NCI-H146 (cell line): ENCODE results near the gene ATP2C2.
"Not testable (repeated sequence)": the region's sequence is repeated elsewhere in the genome, so short reads cannot be mapped to it uniquely, and the experiment has no call there.

Experiments
- DNase-seq: peaks from one replicate; lab custom pipeline; 2025; lab: John Stamatoyannopoulos, UW

Gene ATP2C2

DNA sequence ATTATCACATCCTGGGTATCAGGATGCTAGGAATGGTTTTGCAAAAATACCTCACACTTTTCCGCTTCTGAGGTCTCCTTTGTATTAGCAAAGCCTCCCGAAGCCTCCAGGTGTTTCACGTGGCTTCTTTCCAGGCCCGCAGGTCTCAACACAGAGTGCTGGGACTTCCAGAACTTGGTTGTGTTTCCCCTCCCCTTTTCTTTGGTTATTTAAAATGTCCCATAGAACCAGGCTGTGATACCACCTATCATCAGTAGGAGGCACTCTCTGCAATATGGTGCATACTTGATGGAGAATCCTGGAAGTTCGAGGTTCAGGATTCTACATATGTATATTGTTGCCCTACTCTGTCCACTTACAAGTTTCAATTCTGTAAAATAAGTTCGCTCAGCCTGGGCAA, 28.8 kb downstream of the ATP2C2 start:
- DNase-seq = no peak

DNA sequence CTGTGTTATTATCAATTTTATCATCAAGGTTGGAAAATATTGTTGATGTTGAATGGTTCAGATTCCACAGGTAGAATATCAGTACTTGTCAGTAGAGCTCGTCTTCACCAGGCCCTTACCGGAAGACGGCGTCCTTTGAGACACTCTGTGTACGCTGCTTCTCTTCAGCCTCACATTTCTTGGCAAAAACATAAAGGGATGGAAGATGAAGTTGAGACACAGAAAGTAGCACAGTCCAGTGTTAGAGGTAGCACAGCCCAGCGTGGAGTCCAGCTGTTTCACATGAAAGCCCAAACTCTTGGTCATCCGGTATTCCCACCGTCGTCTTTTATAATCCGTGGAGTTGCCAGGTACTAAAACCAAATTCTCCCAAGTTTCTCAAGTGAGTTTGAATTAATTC, 30.4 kb downstream of the ATP2C2 start:
- DNase-seq = no peak

DNA sequence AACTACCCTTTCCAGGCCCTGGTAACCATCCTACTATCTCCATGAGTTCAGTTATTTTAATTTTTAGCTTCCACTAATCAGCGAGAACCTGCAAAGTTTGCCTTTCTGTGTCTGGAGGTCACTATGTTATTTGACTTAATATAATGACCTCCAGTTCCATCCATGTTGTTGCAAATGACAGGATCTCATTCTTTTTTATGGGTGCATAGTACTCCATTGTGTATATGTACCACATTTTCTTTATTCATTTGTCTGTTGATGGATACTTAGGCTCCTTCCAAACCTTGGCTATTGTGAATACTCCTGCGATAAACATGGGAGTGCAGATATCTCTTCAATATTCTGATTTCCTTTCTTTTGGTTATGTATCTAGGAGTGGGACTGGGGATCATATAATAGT, 31.6 kb downstream of the ATP2C2 start:
- not testable (repeated sequence) for DNase-seq

DNA sequence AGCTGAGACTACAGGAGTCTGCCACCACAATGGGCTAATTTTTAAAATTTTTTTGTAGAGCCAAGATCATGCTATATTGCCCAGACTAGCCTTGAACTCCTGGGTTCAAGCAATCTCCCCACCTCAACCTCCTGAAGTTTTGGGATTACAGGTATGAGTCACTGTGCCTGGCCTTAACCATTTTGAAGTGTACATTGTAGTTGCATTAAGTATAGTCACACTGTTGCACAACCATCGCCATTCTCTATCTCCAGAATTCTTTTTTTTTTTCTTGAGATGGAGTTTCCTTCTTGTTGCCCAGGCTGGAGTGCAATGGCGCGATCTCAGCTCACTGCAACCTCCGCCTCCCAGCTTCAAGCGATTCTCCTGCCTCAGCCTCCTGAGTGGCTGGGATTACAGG, 35.1 kb downstream of the ATP2C2 start:
- not testable (repeated sequence) for DNase-seq

DNA sequence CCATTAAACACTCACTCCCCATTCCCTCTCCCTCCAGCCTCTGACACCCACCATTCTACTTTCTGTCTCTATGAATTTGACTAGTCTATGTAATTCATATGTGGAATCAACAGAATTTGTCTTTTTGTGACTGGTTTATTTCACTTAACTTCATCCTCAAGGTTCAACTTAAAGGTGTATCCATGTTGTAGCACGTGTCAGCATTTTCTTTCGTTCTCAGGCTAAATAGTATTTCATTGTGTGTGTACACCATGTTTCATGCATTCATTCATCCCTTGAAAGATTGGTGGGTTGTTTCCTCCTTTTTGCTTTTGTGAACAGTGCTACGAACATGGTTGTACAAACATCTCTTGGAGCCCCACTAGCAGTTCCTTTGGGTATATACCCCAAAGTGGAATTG, 36.0 kb downstream of the ATP2C2 start:
- DNase-seq = no peak

DNA sequence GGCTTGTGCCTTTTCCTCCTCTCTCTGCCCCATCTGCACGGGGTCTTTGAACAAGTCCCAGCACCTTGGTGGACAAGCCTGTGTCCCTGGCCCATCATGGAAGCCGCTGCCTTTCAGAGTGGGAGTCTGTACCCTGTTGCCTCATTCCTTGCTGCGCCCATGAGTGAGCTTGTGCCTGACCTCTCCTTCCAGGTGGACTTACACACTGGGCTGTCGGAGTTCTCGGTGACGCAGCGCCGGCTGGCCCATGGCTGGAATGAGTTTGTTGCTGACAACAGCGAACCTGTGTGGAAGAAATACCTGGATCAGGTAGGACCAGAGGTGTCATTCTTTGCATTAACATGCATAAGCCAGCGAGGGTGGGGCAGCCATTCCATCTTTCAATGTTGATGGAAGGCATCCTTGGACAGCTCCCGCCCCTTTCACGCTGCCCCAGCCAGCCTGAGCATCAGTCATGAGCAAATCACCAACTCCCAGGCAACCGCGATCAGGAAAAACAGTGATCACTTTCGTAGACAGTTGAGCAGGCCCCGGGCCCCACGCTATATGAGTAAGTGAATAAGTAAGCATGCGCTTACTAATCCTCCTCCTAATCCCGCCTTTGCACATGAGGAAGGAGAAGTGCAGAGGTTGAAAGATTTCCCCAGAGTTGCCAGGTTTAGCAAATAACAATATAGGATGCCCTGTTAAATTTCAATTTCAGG, 36.8 kb downstream of the ATP2C2 start:
- no peak for DNase-seq

DNA sequence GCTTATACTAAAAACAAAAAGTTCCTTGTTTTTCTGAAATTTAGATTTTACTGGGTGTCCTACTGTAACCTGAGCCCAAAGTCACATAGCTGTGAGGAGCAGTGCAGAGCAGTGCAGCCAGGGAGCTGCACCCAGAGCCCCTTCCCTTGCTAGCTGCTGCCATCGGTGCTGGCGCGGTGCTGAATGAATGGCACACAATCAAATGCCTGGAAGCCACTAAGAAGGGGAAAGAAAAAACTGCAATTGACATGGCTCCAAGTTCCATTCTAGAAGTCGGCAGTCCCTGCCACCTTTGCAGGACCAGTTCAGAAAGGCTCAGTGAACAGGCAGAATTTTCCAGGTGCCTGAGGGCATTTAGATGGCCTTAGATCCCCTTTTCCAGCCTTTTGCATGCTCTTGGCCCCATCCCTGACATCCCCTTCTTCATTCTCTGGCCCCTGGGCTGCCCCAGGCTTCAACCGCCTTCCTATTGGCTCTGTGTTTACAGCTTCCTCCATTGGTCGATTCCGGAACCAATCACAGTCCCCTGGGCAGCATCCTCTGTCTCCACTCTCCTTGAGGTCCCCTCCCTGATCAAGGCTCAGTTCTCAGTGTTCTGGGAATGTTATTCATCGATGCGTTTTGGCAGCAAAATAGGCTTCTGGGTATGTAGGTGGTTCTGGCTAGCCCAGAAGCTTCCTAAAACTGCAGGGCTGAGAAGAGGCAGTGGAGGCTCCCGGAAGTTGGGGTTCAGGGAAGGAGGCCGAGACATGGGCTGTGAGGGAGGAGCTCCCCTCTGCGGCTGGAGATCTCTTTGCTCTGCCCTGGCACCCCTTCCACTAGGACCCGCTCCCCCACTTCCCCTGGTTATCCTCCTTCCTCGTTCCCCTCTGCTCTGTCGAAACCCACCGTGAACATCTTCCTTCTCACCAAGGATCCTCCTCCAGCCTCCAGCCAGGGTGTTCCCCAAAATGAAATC, 37.9 kb downstream of the ATP2C2 start:
- no peak for DNase-seq

DNA sequence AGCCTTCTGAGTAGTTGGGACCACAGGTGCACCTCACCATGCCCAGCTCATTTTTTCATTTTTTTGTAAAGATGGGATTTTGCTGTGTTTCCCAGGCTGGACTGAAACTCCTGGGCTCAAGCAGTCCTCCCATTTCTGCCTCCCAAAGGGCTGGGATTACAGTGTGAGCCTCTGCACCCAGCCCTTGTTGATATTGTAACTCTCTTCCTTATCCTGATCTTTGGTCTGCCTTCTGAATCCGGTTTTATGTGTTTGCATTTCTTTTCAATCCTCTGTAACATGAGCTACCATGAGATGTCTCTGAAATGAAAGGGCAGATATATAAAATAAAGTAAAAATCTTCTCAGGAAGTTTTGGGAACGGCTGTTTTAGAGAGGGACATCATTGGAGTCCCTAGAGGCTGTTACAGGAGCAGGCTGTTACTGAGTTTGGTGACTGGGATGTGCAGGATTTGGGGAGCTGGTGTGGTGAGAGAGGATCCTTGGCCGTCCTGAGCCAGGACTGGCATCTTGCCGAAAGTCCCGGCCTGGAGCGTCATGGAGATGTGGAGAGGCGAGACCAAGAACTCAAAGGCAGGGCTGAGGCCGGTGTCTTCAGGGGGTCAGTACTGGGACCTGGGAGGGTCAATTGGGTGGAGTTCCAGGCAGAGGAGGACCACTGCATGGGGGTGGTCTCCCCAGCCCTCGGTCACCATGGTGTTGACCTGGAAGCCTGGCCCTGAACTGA, 39.4 kb downstream of the ATP2C2 start:
- no peak for DNase-seq

DNA sequence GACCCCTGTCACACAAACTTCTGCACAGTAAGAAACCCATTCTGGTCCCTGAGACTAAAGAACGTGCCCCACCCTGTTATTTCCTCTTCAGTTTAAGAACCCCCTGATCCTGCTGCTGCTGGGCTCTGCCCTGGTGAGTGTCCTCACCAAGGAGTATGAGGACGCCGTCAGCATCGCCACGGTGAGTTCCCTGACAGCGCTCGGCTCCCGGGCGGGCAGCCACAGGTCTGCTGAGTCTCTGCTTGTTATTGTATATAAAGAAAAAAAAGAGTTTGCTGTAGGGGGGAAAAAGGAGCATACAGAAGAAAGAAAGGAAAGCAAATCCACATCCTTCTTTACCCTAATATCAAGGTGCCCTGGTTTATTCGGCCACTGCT, 40.0 kb downstream of the ATP2C2 start:
- no peak for DNase-seq

DNA sequence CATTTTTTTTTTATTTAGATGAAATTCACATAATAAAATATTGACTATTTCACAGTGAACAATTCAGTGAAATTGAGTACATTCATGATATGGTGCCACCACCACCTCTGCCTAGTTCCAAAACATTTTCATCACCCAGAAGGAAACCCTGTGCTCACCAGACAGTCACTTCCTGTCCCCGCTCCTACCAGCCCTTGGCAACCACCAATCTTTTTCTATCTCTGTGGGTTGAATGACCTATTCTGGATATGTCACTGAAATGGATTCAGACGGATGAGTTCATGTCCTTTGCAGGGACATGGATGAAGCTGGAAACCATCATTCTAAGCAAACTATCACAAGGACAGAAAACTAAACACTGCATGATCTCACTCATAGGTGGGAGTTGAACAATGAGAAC, 40.5 kb downstream of the ATP2C2 start:
- no peak for DNase-seq

DNA sequence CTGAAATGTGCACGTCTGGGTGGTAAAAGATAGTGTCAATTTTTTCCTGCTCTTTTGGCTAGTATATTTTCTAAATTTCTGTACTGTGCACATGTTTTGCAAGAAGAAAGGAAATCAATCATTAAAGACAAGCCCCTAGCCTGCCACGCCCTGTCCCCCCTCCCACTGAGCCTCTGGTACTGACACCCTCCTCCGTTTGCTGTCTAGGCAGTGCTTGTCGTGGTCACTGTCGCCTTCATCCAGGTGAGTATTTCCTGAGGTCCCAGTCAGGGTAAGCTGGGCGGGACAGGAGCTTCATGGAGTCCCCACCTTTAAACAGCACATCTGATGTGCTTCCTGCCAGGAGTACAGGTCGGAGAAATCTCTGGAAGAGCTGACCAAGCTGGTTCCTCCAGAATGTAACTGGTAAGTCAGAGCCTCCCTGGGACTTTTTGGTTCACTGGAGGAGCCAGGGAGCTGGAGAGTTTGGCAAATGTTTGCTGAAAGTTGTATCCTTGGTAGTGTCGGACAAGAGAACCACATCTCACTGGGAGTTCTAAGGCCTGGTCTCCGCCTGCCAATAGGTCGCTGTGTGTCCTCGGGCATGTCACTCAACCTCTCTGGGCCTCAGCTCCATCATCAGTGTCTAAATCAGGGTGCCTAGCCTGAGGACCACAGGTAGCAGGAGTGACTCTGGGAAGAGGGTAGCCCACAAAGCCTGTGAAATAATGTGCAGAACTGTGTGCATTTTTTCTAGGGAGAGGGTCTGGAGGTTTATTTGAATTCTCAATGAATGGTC, 42.2 kb downstream of the ATP2C2 start:
- DNase-seq = no peak

DNA sequence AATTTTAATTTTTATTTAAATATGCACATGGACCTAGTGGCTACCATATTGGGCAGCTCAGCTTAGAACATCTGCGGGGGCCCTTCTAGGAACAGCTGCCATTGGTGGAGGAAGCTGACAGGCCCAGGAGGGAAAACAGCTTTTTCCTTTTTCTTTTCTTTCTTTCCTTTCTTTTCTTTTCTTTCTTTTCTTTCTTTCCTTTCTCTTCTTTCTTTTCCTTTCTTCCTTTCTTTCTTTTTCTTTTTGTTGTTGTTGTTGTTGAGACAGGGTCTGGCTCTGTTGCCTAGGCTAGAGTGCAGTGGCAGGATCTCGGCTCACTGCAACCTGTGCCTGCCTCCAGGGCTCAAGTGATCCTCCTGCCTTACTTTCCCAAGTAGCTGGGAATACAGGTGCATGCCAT, 43.4 kb downstream of the ATP2C2 start:
- DNase-seq = no peak

DNA sequence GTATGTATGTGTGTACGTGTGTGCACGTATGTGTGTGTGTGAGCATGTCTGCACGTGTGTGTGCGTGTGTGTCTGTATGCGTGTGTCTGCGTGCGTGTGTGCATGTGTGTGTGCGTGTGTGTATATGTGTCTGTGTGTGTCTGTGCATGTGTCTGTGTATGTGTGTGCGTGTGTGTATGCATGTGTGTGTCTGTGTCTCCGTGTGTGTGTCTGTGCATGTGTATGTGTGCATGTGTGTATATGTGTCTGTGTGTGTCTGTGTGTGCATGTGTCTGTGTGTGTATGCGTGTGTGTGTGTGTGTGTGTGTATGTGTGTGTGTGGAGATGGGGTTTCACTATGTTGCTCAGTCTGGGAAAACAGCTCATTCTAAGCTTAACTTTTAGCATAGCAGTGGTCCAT, 43.9 kb downstream of the ATP2C2 start:
- DNase-seq = no peak

DNA sequence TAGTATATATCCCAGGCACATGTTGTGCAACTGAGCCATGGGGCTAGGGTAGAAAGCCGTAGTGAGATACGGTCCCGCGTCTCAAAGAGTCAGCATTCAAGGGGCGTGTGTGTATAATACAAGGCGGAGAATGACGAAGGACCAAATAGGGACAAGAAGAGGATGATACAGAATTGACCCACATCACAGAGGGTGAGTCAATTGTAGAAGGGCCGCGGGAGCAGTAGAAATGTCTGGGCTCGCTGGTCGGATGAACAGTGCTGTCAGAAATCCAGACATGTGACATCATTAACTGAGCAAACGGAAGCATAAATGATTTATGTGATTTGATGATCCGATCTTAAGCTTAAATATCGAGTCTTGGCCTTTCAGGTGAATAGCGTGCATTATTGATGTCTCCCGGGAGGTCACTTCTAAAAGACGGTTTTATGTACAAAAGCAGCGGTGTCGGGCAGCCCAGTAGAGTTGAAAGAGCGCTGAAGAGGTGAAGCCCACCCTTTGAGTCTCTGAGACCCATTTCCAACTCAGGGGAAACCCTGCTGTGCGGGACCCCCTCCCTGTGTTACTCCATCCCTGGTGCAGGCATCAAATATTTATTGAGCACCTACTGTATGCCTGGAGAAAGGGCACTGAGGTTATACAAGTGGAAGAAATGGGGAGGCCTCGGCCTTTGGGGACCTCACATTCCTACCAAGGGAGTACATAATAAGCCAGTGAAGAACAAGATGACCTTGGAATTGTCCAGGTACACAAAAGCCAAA, 45.1 kb downstream of the ATP2C2 start:
- DNase-seq = no peak

DNA sequence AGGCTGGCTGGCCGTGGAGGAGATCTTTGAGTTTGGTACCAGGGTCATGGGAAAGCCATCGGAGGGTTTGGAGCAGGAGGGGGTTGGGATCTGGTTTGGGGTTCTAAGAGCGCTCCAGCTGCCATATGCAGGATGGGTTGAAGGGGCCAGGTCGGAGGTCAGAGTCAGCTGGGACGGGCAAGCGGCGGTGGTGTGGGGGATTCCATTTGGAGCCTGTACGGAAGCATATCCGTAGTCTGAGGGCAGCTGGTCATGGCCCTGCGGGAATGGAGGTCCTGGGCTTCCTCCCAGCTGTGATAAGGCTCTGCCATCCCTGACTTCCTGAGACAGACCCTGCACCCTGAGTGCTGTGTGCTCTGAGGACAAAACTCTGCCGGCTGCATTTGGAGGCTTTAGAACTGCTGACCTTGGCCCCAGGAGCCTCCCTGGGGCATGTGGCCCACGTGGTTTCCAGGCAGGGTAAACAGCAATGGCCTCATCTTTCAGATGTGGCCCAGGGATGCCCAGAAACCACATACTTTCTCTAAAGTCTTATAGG, 46.5 kb downstream of the ATP2C2 start:
- DNase-seq = no peak

DNA sequence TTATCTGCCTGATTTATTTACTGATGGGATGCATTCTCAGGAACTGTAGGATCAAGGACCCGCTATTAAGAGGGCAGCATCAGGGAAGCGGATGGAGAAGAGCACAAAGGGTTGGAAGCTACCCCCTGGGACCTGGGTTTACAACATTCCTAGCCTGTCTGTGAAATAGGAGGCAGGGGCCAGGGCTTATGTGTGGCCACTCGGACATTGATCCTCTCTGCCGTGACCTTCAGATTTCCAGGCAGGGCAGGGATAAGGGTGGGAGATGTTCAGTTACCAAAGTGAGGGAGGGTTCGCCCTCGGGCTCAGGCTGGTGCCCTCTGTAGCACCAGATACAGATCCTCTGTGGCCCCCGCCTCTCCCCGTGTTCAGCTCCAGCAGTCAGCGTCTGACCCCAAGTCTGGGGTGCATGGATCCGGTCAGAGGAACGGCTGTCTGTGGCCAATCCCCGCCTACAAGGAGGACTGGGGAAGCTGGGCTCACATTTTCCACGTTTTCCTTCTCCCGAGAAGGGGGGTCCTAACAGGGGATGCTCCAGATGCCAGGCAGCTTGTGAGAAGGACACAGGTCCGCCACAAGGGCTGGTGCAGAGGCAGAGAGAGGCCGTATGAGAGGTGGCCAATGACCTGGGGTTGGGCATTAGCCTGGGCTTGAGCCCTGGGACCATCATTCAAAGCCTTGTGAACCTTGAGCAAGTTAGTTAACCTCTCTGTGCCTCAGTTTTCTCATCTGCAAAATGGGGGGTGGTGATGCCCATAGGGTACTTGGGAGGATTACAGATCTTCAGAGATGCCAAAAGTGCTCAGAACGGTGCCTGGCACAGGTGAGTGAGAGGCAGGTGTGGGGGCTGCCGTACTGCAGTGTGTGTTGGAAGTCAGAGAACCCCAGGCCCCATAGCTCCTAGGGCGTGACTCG, 48.3 kb downstream of the ATP2C2 start:
- no peak for DNase-seq

DNA sequence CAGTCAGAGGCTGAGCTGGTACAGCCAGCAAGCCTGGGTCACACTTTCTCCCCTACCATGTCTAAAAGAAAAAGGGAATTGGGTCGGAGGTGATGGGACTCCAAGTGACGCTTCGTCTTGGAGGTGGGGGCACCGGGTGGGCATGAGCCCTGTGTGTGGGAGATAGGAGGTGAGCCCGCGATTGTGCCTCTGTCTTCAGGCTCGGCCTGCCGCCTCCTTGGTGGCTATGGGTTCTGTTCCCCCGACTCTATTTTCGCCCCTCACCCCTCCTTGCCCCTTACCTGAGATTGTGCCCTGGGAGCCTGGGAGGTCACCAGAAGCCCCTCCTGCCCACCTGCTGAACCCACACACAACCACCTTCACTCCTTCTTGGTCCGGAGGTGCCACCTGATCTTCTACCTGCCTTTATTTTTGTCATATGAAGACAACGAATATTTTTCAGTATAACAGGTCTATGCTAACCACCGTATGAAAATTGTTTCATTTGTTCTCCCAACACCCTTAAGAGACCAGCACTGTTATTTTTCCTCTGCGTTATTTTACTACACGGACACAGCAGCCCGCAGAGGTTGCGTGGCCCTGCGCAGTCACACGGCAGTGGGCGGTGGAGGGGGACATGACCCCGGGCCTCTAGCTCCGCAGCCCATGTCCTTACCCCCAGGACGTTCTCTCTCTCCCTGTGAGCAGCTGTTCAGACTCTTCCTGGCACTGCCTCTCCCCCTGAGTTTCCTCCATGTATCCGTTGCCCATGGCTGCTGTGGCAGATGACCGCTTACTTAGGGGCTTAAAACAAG, 49.9 kb downstream of the ATP2C2 start:
- no peak for DNase-seq

DNA sequence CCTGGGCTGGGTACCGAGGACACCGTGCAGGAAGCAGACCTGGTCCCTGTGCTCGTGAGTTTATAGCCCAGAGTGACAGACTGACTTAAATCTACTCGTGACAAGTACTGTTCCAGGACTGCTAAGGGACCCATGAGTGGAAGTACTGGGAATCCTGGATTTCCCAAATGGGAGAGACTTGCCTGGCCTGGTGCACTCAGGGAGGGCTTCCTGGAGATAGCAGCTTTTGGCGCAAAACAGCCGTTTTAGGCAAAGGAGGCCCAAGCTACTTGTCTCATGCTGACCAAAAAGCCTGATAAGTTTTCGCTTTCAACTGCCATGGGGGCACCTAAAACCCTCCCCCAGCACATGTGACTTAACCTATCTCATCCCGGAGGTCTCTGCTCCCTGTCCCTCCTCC, 51.4 kb downstream of the ATP2C2 start:
- DNase-seq = no peak

DNA sequence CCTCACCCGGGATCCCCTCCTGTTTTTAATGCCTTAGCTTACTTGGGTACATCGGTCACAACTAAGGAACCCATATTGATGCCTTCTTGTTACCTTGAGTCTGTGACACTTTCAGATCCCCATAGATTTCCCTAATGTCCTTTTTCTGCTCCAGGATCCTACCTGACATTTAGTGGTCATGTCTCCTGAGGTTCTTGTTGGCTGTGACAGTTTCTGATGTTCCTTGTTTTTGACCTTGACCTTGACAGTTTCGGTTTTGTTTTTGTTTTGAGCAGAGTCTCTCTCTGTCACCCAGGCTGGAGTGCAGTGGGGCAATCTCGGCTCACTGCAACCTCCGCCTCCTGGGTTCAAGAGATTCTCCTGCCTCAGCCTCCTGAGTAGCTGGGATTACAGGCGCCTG, 52.2 kb downstream of the ATP2C2 start:
- DNase-seq = not testable (repeated sequence)
